Smooth muscle cell (in vitro differentiated cells): ENCODE measurements around the gene STAT6. TPM values are rescaled to one million over a fixed set of nuclear protein-coding genes. Genes with fewer than 3 reads are reported as not detected.

ENCODE experiments used
- DNase-seq: peaks from one replicate; lab custom pipeline; 2025; ENCODE audit not compliant: unreplicated experiment; lab: John Stamatoyannopoulos, UW
- H2AFZ ChIP-seq: fragments of 200-600 bp; sonication (generic); 2 replicates; pipeline ENCODE4 v1.6.0; 2016; ENCODE audit warnings: antibody characterized with exemption, low read depth, mild to moderate bottlenecking
- H3F3A ChIP-seq: fragments of 200-600 bp; sonication (generic); 2 replicates; pipeline ENCODE4 v1.6.0; 2017; ENCODE audit warnings: antibody characterized with exemption, low read depth
- H3K27ac ChIP-seq: fragments of 200-600 bp; sonication (generic); 2 replicates; pipeline ENCODE4 v1.5.1; 2016; ENCODE audit warnings: low read depth, mild to moderate bottlenecking
- H3K27me3 ChIP-seq: fragments of 200-600 bp; sonication (generic); 2 replicates; pipeline ENCODE4 v1.6.1; 2016; ENCODE audit warnings: low read depth, mild to moderate bottlenecking
- H3K36me3 ChIP-seq: fragments of 200-600 bp; sonication (generic); 2 replicates; pipeline ENCODE4 v1.5.1; 2016; ENCODE audit warnings: low read depth
- H3K4me1 ChIP-seq: fragments of 200-600 bp; sonication (generic); 2 replicates; pipeline ENCODE4 v1.5.1; 2016; ENCODE audit warnings: low read depth
- H3K4me2 ChIP-seq: fragments of 200-600 bp; sonication (generic); 2 replicates; pipeline ENCODE4 v1.6.0; 2016; ENCODE audit warnings: mild to moderate bottlenecking
- H3K4me3 ChIP-seq: fragments of 200-600 bp; sonication (generic); 2 replicates; pipeline ENCODE4 v1.5.1; 2016; ENCODE audit warnings: mild to moderate bottlenecking
- H3K79me2 ChIP-seq: fragments of 200-600 bp; sonication (generic); 2 replicates; pipeline ENCODE4 v1.6.0; 2016; ENCODE audit warnings: low read depth, mild to moderate bottlenecking
- H3K9ac ChIP-seq: fragments of 200-600 bp; sonication (generic); 2 replicates; pipeline ENCODE4 v1.6.0; 2016; ENCODE audit warnings: low read depth
- H3K9me3 ChIP-seq: fragments of 200-600 bp; sonication (generic); replicated peaks from 2 replicates; pipeline ENCODE4 v1.5.1; 2016; ENCODE audit warnings: low read depth
- H4K20me1 ChIP-seq: fragments of 200-600 bp; sonication (generic); 2 replicates; pipeline ENCODE4 v1.6.0; 2016; ENCODE audit warnings: low read depth
- CTCF ChIP-seq: fragments of 200-600 bp; sonication (generic); IDR thresholded peaks from 2 replicates; pipeline ENCODE4 v1.5.1; 2017; ENCODE audit warnings: borderline replicate concordance, mild to moderate bottlenecking, antibody characterized with exemption; ENCODE audit not compliant: insufficient read depth, poor library complexity, severe bottlenecking
- WGBS: methylation state at CpG from one replicate; pipeline ENCODE4 v1.1.7; 2016; ENCODE audit warnings: low lambda C conversion rate; 5-methylcytosine and 5-hydroxymethylcytosine counted together
- polyA plus RNA-seq: library from polyadenylated mRNA; unstranded; fragments of >200 nt; fragmentation: Nextera tagmentation; extraction: Ambion mirVana; gene quantifications from 2 replicates; pipeline ENCODE4 v1.2.1, GENCODE V29; 2016
- total RNA-seq: library from RNA; depleted of rRNA; stranded (reverse); fragments of >200 nt; gene quantifications from 2 replicates; pipeline ENCODE4 v1.2.3, GENCODE V29; 2014

Gene STAT6
- total and polyA plus RNA-seq, 2 experiments from 2014 or later, result 38.7 to 39.1 TPM

DNA sequence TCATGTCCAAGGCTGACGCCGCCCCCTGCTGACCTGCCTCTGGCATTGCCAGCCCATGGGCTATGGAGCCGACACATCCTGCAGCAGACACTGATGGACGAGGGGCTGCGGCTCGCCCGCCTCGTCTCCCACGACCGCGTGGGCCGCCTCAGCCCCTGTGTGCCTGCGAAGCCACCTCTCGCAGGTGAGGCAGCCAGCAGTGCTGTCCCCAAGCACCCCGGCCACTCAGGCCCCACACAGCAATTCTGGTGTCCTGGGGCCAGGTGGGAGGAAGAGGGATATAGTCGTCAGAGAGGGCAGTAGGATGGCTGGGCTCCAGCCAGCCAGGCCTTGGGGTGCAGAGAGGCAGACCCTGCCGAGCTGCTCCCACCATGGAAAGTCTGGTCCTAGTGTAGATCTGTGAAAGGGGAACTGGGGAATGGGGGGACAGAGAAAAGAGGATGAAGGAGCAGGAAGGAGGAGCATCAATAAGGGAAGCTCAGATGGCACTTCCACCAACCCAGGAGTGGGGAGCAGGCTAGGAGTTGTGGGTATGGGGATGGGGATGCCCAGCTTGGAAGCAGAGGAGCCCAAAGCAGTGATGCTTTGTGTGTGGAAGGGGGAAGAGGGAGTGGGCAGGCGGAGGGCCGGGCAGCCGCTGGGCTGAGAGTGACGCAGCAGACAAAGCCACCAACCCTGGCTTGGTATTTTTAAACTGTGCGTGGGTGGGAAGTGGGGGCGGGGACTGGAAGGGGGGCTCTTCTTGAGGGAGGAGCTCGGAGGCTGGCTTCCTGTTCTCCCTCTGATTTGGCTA is 17.6 kb downstream of the STAT6 start:
- TF ChIP-seq CTCF, result peak; percentile 57
- H3K4me1 ChIP-seq, result peaks cover 25% of the 10 kb centered on the region
- no peak overlapping the region for H3K4me3 ChIP-seq
- WGBS, result 50% methylated on average over 14 of the region's 24 CpGs
- peak overlapping the region; percentile 92 for H3K27ac ChIP-seq
- H3F3A ChIP-seq, result peaks cover 47% of the 10 kb centered on the region
- H3K9me3 ChIP-seq, result no peaks in the 10 kb centered on the region
- H3K4me2 ChIP-seq, result peak overlapping the region; percentile 92
- no peaks in the 10 kb centered on the region for H3K36me3 ChIP-seq
- H3K79me2 ChIP-seq, result peaks cover 41% of the 10 kb centered on the region
- no peak overlapping the region for H2AFZ ChIP-seq
- H3K9ac ChIP-seq, result peak overlapping the region; percentile 61
- H4K20me1 ChIP-seq, result peaks cover 56% of the 10 kb centered on the region
- DNase-seq, result peak; percentile 65
- H3K27me3 ChIP-seq, result no peaks in the 10 kb centered on the region

- DNase-seq, result no peak
- Histone ChIP-seq H3K36me3 (no peaks in the 10 kb centered on the region), H3K27ac (peak overlapping the region; percentile 92), H3K4me1 (peaks cover 29% of the 10 kb centered on the region), H3K27me3 (no peaks in the 10 kb centered on the region), H3K4me3 (no peak overlapping the region), H3K9me3 (no peaks in the 10 kb centered on the region), H3K79me2 (peaks cover 41% of the 10 kb centered on the region), H4K20me1 (peaks cover 56% of the 10 kb centered on the region), H2AFZ (no peak overlapping the region), H3K9ac (no peak overlapping the region), H3F3A (peaks cover 42% of the 10 kb centered on the region), H3K4me2 (peak overlapping the region; percentile 92)
- 84% methylated on average over 4 of the region's 4 CpGs for WGBS
- TF ChIP-seq CTCF, result no peak
Observed at GRCh38 chr12:57092876-57093414, 18.2 kb downstream of the STAT6 start.

- H2AFZ ChIP-seq, result no peak overlapping the region
- no peaks in the 10 kb centered on the region for H3K36me3 ChIP-seq
- H4K20me1 ChIP-seq, result peaks cover 56% of the 10 kb centered on the region
- no peak overlapping the region for H3K9ac ChIP-seq
- peaks cover 41% of the 10 kb centered on the region for H3K79me2 ChIP-seq
- WGBS, result 80% methylated on average over 5 of the region's 5 CpGs
- no peak overlapping the region for H3K4me3 ChIP-seq
- peak overlapping the region; percentile 92 for H3K4me2 ChIP-seq
- no peaks in the 10 kb centered on the region for H3K27me3 ChIP-seq
- H3K4me1 ChIP-seq, result peaks cover 29% of the 10 kb centered on the region
- TF ChIP-seq CTCF, result no peak
- no peak for DNase-seq
- no peaks in the 10 kb centered on the region for H3K9me3 ChIP-seq
- H3F3A ChIP-seq, result peaks cover 38% of the 10 kb centered on the region
- H3K27ac ChIP-seq, result peak overlapping the region; percentile 92
Observed at GRCh38 chr12:57092529-57092862, 18.7 kb downstream of the STAT6 start.
